Measurements from ENCODE around the gene RAC3. TPM values are rescaled to one million over a fixed set of nuclear protein-coding genes. Genes with fewer than 3 reads are reported as not detected.
A peak's percentile ranks its signal among the peaks of the same experiment; 100 is the strongest.

Gene RAC3
- total and polyA plus RNA-seq, 2 of the 8 experiments (the other 6 are each of a cell fraction or from before 2014, with no cell fraction given): 177 to 299 TPM

GRCh38 chr17:82015311-82015971 is 16.0 kb upstream of the RAC3 start:
- H3K9ac ChIP-seq (replicated peaks in 1 of 4; ENCODE audit: extremely low read depth in 1 of 4, low read depth in 3 of 4, low read length in 3 of 4): no peak overlapping the region

More at GRCh38 chr17:82015311-82015971, 16.0 kb upstream of the RAC3 start:
- Histone ChIP-seq H3K56ac (replicated peaks; ENCODE audit: insufficient read length, low read depth, low read length) (no peak overlapping the region), H3K79me1 (ENCODE audit: low read depth, low read length) (no peaks in the 10 kb centered on the region; the same call in 1 of the 2 replicates), H3K9me3 (ENCODE audit: insufficient read depth in 2 of 2, low read depth in 1 of 2, low read length in 1 of 2) (no peaks in the 10 kb centered on the region), H3K23ac (ENCODE audit: insufficient read length) (no peak overlapping the region), H2AK5ac (ENCODE audit: low read depth, low read length) (no peak overlapping the region), H2BK20ac (ENCODE audit: low read length) (no peak overlapping the region), H3K23me2 (ENCODE audit: low read depth, low read length) (no peaks in the 10 kb centered on the region), H3K79me2 (ENCODE audit: control insufficient read depth in 1 of 2, insufficient read depth in 2 of 2, low read length in 2 of 2) (no peaks in the 10 kb centered on the region), H3K27ac (ENCODE audit: low read depth, low read length) (no peak overlapping the region), H3K4me1 (replicated peaks in 1 of 4; ENCODE audit: control insufficient read depth in 3 of 4, insufficient read depth in 4 of 4, low read length in 3 of 4) (no peaks in the 10 kb centered on the region; a peak in 1 of 7 replicates), H4K91ac (replicated peaks; ENCODE audit: insufficient read length, low read length) (no peak overlapping the region), H3K27me3 (replicated peaks in 1 of 4; ENCODE audit: control insufficient read depth in 3 of 4, extremely low read depth in 1 of 4, insufficient read depth in 3 of 4, low read length in 3 of 4) (no peaks in the 10 kb centered on the region), H3K14ac (ENCODE audit: insufficient read length) (no peak overlapping the region), H3K4ac (replicated peaks; ENCODE audit: insufficient read length, low read depth, low read length) (no peak overlapping the region), H3K18ac (ENCODE audit: extremely low read depth, low read length) (no peak overlapping the region), H3K4me2 (ENCODE audit: insufficient read depth in 1 of 2, low read depth in 2 of 2, low read length in 2 of 2) (no peak overlapping the region), H4K5ac (ENCODE audit: insufficient read length, low read depth, low read length) (no peak overlapping the region), H2BK15ac (ENCODE audit: low read length) (no peak overlapping the region), H4K8ac (ENCODE audit: extremely low read depth, insufficient read depth, low read length) (peak overlapping the region; percentile 78), H3K4me3 (ENCODE audit: extremely low read depth in 1 of 4, insufficient read depth in 2 of 4, low read depth in 3 of 4, low read length in 4 of 4) (no peak overlapping the region), H2BK12ac (ENCODE audit: low read depth, low read length) (no peak overlapping the region), H2AFZ (ENCODE audit: low read length) (no peak overlapping the region), H2BK120ac (replicated peaks; ENCODE audit: low read depth, low read length) (no peak overlapping the region), H4K20me1 (replicated peaks in 1 of 2; ENCODE audit: control insufficient read depth in 1 of 2, insufficient read depth in 2 of 2, low read length in 2 of 2) (peaks cover 7 to 13% of the 10 kb centered on the region in 2 experiments), H2BK5ac (ENCODE audit: low read depth, low read length) (no peak overlapping the region), H3K36me3 (ENCODE audit: control insufficient read depth in 2 of 4, insufficient read depth in 4 of 4, low read length in 3 of 4) (no peaks in the 10 kb centered on the region; a peak in 2 of 8 replicates)
- 0 out of 2 replicates have a peak, but pooled peaks have one; percentile 17 for TF ChIP-seq GABPA (IDR thresholded peaks at IDR 0.05; ENCODE audit: borderline replicate concordance, insufficient read depth, low read length)
- no peak for TF ChIP-seq RXRA (IDR thresholded peaks at IDR 0.05; ENCODE audit: insufficient read depth, low read depth, low read length)
- ChIA-PET CTCF (ENCODE audit: partially characterized antibody) (interaction anchor here (1.1 to 2.7 kb wide), 5 partner anchors 10 to 146 kb away, joined by 3 to 20 read pairs (median 6); partner anchors contain the start of gene RAC3), POLR2A (ENCODE audit: partially characterized antibody) (interaction anchor here (0.9 to 2.2 kb wide), 6 partner anchors 11 to 127 kb away, joined by 3 to 9 read pairs (median 4); no protein-coding TSS in a partner anchor)
- DNase-seq (ENCODE audit: low read depth in 1 of 2, low spot score in 2 of 2) (no peak), FAIRE-seq (no peak)
- 96% methylated on average over 24 of the region's 24 CpGs; no CpG with 5 or more reads in 1 of the 2 experiments for WGBS, 2 experiments (ENCODE audit: extremely low coverage in 1 of 2, insufficient coverage in 1 of 2, insufficient read length in 1 of 2, insufficient replicate concordance in 2 of 2, low coverage in 1 of 2, low lambda C conversion rate in 2 of 2, missing lambda C conversion rate in 1 of 2)

All from H1 (cell line).